Liver (tissue), 9 donors: Measurements from ENCODE around the gene SFXN2. TPM values are rescaled to one million over a fixed set of nuclear protein-coding genes. Genes with fewer than 3 reads are reported as not detected.

Source experiments
- DNase-seq: peaks from one replicate; pipeline ENCODE4 v3.0.0-alpha.2; 2017; ENCODE audit warnings: low spot score
- H3K27ac ChIP-seq, 2 donors: one replicate each; pipeline ENCODE4 v1.7.0; 2013; ENCODE audit warnings: inconsistent platforms in 2 of 2, low read length in 2 of 2, control low read depth in 1 of 2, low read depth in 1 of 2, mild to moderate bottlenecking in 1 of 2
- H3K27me3 ChIP-seq, 4 donors: one replicate each; pipeline versions ENCODE4 v1.6.1 to v1.7.0; 2013; ENCODE audit warnings: low read length in 3 of 4, inconsistent platforms in 1 of 4, mild to moderate bottlenecking in 1 of 4, moderate library complexity in 1 of 4; ENCODE audit not compliant: control insufficient read depth in 4 of 4, insufficient read depth in 4 of 4
- H3K36me3 ChIP-seq, 4 donors: one replicate each; pipeline versions ENCODE4 v1.6.1 to v1.7.0; 2013; ENCODE audit warnings: low read length in 3 of 4, mild to moderate bottlenecking in 3 of 4, low read depth in 1 of 4, moderate library complexity in 1 of 4; ENCODE audit not compliant: control insufficient read depth in 4 of 4, insufficient read depth in 3 of 4
- H3K4me1 ChIP-seq, 4 donors: one replicate each; pipeline versions ENCODE4 v1.6.1 to v1.7.0; 2013; ENCODE audit warnings: low read length in 3 of 4, mild to moderate bottlenecking in 3 of 4, moderate library complexity in 1 of 4; ENCODE audit not compliant: control insufficient read depth in 4 of 4, insufficient read depth in 4 of 4
- H3K4me3 ChIP-seq, 3 donors: one replicate each; pipeline versions ENCODE4 v1.6.1 to v1.7.0; 2013; ENCODE audit warnings: low read length in 3 of 3, control low read depth in 1 of 3, low read depth in 1 of 3, mild to moderate bottlenecking in 1 of 3
- H3K9ac ChIP-seq, 2 donors: one replicate each; pipeline ENCODE4 v1.7.0; 2013; ENCODE audit warnings: low read length in 2 of 2, mild to moderate bottlenecking in 2 of 2, moderate library complexity in 2 of 2, control low read depth in 1 of 2, low read depth in 1 of 2
- H3K9me3 ChIP-seq, 4 donors: one replicate each; pipeline versions ENCODE4 v1.6.1 to v1.7.0; 2013; ENCODE audit warnings: low read length in 3 of 4; ENCODE audit not compliant: control insufficient read depth in 4 of 4
- CTCF ChIP-seq: fragments of 150-350 bp; IDR thresholded peaks from 2 replicates; pipeline ENCODE4 v1.5.1; 2017; ENCODE audit warnings: improper control_type of control experiment, low read depth, low read length; ENCODE audit not compliant: missing input control
- EGR1 ChIP-seq, 2 donors: IDR thresholded peaks; 2 replicates each; pipeline ENCODE4 v1.6.1; 2016 to 2018; ENCODE audit warnings: antibody characterized with exemption in 2 of 2, low read depth in 2 of 2
- FOXA1 ChIP-seq: IDR thresholded peaks from 2 replicates; pipeline ENCODE4 v1.6.1; 2016; ENCODE audit warnings: antibody characterized with exemption
- FOXA2 ChIP-seq: IDR thresholded peaks from 2 replicates; pipeline ENCODE4 v1.6.1; 2016; ENCODE audit warnings: antibody characterized with exemption
- GABPA ChIP-seq, 2 donors: IDR thresholded peaks in 1 of 2; conservative IDR thresholded peaks in 1 of 2; 2 replicates each; pipeline ENCODE4 v1.6.1; 2016; ENCODE audit warnings: antibody characterized with exemption in 2 of 2, mild to moderate bottlenecking in 1 of 2, moderate library complexity in 1 of 2
- HNF4A ChIP-seq, 2 donors: conservative IDR thresholded peaks; 2 replicates each; pipeline ENCODE4 v1.6.1; 2016; ENCODE audit warnings: antibody characterized with exemption in 2 of 2, mild to moderate bottlenecking in 2 of 2
- HNF4G ChIP-seq: IDR thresholded peaks from 2 replicates; pipeline ENCODE4 v1.6.1; 2016; ENCODE audit warnings: antibody characterized with exemption
- JUND ChIP-seq, 2 donors: IDR thresholded peaks; 2 replicates each; pipeline ENCODE4 v1.6.1; 2016; ENCODE audit warnings: antibody characterized with exemption in 2 of 2
- NR2F2 ChIP-seq: IDR thresholded peaks from 2 replicates; pipeline ENCODE4 v1.6.1; 2016; ENCODE audit warnings: antibody characterized with exemption
- RAD21 ChIP-seq, 2 donors: IDR thresholded peaks; 2 replicates each; pipeline ENCODE4 v1.6.1; 2016; ENCODE audit warnings: antibody characterized with exemption in 2 of 2, mild to moderate bottlenecking in 2 of 2
- REST ChIP-seq: IDR thresholded peaks from 2 replicates; pipeline ENCODE4 v1.6.1; 2016; ENCODE audit warnings: antibody characterized with exemption, mild to moderate bottlenecking
- RXRA ChIP-seq, 2 donors: IDR thresholded peaks; 2 replicates each; pipeline ENCODE4 v1.6.1; 2017 to 2018; ENCODE audit warnings: antibody characterized with exemption in 2 of 2, mild to moderate bottlenecking in 1 of 2
- SP1 ChIP-seq: IDR thresholded peaks from 2 replicates; pipeline ENCODE4 v1.6.1; 2018; ENCODE audit warnings: antibody characterized with exemption, mild to moderate bottlenecking
- TAF1 ChIP-seq: conservative IDR thresholded peaks from 2 replicates; pipeline ENCODE4 v1.6.1; 2016; ENCODE audit warnings: antibody characterized with exemption, mild to moderate bottlenecking
- YY1 ChIP-seq: IDR thresholded peaks from 2 replicates; pipeline ENCODE4 v1.6.1; 2016; ENCODE audit warnings: antibody characterized with exemption, mild to moderate bottlenecking
- WGBS: extraction: QIAGEN DNeasy Blood & Tissue Kit; methylation state at CpG from one replicate; pipeline ENCODE4 v1.1.7; 2013; 5-methylcytosine and 5-hydroxymethylcytosine counted together
- polyA plus RNA-seq, 2 donors: library from polyadenylated mRNA; stranded (reverse) in 1 of 2; unstranded in 1 of 2; fragments of 200-250 nt in 1 of 2; fragments of >200 nt in 1 of 2; fragmentation: Nextera tagmentation in 1 of 2; extraction: Ambion mirVana in 1 of 2; gene quantifications; one replicate each; pipeline versions ENCODE4 v1.2.1 to v1.2.3, GENCODE V29; 2013 to 2015
- total RNA-seq, 2 donors: library from RNA; depleted of rRNA; stranded (reverse); fragments of >200 nt; gene quantifications; one replicate each; pipeline ENCODE4 v1.2.3, GENCODE V29; 2014
- TF ChIP-seq, protein P1 (sequence below): IDR thresholded peaks from 2 replicates; pipeline ENCODE4 v1.6.1; 2016; ENCODE audit warnings: antibody characterized with exemption
- TF ChIP-seq, protein P2 (sequence below): IDR thresholded peaks from 2 replicates; pipeline ENCODE4 v1.6.1; 2016; ENCODE audit warnings: antibody characterized with exemption
- TF ChIP-seq, protein P3 (sequence below): IDR thresholded peaks from 2 replicates; pipeline ENCODE4 v1.6.1; 2016; ENCODE audit warnings: antibody characterized with exemption
- donor health status: healthy.
- donor health status: healthy.
- donor health status: healthy.
- donor health status: healthy.
- donor health status: healthy.

The SFXN2 gene, protein sequence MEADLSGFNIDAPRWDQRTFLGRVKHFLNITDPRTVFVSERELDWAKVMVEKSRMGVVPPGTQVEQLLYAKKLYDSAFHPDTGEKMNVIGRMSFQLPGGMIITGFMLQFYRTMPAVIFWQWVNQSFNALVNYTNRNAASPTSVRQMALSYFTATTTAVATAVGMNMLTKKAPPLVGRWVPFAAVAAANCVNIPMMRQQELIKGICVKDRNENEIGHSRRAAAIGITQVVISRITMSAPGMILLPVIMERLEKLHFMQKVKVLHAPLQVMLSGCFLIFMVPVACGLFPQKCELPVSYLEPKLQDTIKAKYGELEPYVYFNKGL
- total RNA-seq (10 to 100 TPM; 18.1 to 22.6 TPM), polyA plus RNA-seq (10 to 100 TPM in 1 of 2 donors, 1 to 10 TPM in 1; 6.0 to 17.4 TPM)

GRCh38 chr10:102714621-102715455 lies at the start of gene SFXN2:
TSS of gene SFXN2 (plus strand) at chr10:102714636. CDS start at chr10:102726637, 12,001 bp downstream.
- Histone ChIP-seq H3K27me3 (no peaks in the 10 kb centered on the region), H3K9me3 (no peaks in the 10 kb centered on the region), H3K27ac (peak within 1 kb of the TSS; percentile 86 to 90), H3K9ac (peak within 1 kb of the TSS; percentile 58 to 62), H3K36me3 (peaks cover 0 to 2% (median 0%) of the 10 kb centered on the region in 4 donors), H3K4me1 (peaks cover 6 to 38% (median 24%) of the 10 kb centered on the region in 4 donors), H3K4me3 (peak within 1 kb of the TSS; percentile 73 to 98 (median 96))
- DNase-seq: no peak
- 2% methylated on average over 46 of the region's 46 CpGs for WGBS
- peak; percentile 71 for TF ChIP-seq REST
- peak; percentile 0 for TF ChIP-seq SP1
- no peak for TF ChIP-seq FOXA1
- peak; percentile 58 for TF ChIP-seq YY1
- peak; percentile 75 for TF ChIP-seq TAF1
- peak; percentile 25 to 49 for TF ChIP-seq HNF4A (conservative IDR thresholded peaks at IDR 0.05)

- no peaks in the 10 kb centered on the region for H3K9me3 ChIP-seq
- H3K36me3 ChIP-seq: no peaks in the 10 kb centered on the region
- peaks cover 0 to 5% (median under 1%) of the 10 kb centered on the region in 4 donors for H3K4me1 ChIP-seq
- no peak for DNase-seq
- H3K27ac ChIP-seq: no peak overlapping the region
- TF ChIP-seq JUND (IDR thresholded peaks at IDR 0.05) (no peak), FOXA1 (no peak), REST (no peak), RXRA (IDR thresholded peaks at IDR 0.05) (no peak), EGR1 (IDR thresholded peaks at IDR 0.05; ENCODE audit: low read depth in 2 of 2) (no peak), CTCF (no peak), HNF4G (no peak), GABPA (IDR thresholded peaks at IDR 0.05 in 1 of 2, conservative IDR thresholded peaks at IDR 0.05 in 1 of 2) (no peak), FOXA2 (no peak), RAD21 (IDR thresholded peaks at IDR 0.05) (no peak), HNF4A (conservative IDR thresholded peaks at IDR 0.05) (no peak), NR2F2 (no peak), YY1 (no peak)
- TF ChIP-seq, protein P1, sequence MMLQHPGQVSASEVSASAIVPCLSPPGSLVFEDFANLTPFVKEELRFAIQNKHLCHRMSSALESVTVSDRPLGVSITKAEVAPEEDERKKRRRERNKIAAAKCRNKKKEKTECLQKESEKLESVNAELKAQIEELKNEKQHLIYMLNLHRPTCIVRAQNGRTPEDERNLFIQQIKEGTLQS: no peak
- TF ChIP-seq, protein P2, sequence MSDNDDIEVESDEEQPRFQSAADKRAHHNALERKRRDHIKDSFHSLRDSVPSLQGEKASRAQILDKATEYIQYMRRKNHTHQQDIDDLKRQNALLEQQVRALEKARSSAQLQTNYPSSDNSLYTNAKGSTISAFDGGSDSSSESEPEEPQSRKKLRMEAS: no peak
- TF ChIP-seq, protein P3, sequence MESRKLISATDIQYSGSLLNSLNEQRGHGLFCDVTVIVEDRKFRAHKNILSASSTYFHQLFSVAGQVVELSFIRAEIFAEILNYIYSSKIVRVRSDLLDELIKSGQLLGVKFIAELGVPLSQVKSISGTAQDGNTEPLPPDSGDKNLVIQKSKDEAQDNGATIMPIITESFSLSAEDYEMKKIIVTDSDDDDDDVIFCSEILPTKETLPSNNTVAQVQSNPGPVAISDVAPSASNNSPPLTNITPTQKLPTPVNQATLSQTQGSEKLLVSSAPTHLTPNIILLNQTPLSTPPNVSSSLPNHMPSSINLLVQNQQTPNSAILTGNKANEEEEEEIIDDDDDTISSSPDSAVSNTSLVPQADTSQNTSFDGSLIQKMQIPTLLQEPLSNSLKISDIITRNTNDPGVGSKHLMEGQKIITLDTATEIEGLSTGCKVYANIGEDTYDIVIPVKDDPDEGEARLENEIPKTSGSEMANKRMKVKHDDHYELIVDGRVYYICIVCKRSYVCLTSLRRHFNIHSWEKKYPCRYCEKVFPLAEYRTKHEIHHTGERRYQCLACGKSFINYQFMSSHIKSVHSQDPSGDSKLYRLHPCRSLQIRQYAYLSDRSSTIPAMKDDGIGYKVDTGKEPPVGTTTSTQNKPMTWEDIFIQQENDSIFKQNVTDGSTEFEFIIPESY: no peak
- H3K9ac ChIP-seq: no peak overlapping the region
- H3K4me3 ChIP-seq: no peak overlapping the region
- H3K27me3 ChIP-seq: no peaks in the 10 kb centered on the region
- 81% methylated on average over 9 of the region's 9 CpGs for WGBS
Measured at GRCh38 chr10:102665904-102666509, 48.4 kb upstream of the SFXN2 start.
